ENCODE results near the gene MYH7. TPM values are rescaled to one million over a fixed set of nuclear protein-coding genes. Genes with fewer than 3 reads are reported as not detected.

Gene MYH7
- total RNA-seq, 1 donor from 2014 or later = not detected

DNA sequence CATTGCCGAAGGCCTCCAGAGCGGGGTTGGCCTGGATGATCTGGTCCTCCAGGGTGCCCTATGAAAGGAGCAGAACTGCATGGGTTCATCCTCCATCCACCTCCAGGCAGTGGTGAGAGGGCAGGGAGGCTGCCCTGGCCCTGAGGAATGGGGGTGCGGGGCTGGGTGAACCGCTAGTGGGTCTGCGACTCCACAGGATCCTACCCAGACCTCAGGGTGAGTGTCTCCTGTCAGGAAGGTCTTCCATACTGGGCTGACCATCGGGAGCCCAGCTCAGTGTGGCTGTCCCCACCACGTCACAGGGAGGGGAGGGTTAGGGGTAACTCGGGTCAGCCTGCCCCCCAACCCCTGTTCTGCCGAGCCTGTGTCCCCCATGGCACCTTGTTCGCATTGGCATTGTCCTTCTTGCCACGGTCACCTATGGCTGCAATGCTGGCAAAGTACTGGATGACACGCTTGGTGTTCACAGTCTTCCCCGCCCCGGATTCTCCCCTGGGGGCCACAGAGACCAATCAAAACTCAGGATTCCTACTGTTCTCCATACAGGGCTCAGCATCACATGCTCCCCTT lies 31.0 kb downstream of the MYH7 start:
- Histone ChIP-seq H3K4me3 (ENCODE audit: insufficient read depth, low read depth, low read length) (no peak overlapping the region), H3K27me3 (ENCODE audit: insufficient read depth, low read length) (no peaks in the 10 kb centered on the region), H3K4me1 (ENCODE audit: insufficient read depth, low read length) (no peaks in the 10 kb centered on the region), H2AFZ (ENCODE audit: low read depth, low read length) (no peak overlapping the region), H3K27ac (ENCODE audit: low read depth, low read length) (no peak overlapping the region), H3K4me2 (ENCODE audit: low read length) (no peak overlapping the region), H3K9me3 (ENCODE audit: insufficient read depth, low read depth, low read length) (no peaks in the 10 kb centered on the region), H3K9ac (ENCODE audit: low read length) (no peak overlapping the region), H3K36me3 (ENCODE audit: insufficient read depth, low read length) (no peaks in the 10 kb centered on the region), H3K79me2 (ENCODE audit: insufficient read depth, low read length) (no peaks in the 10 kb centered on the region), H4K20me1 (ENCODE audit: insufficient read depth, low read length) (no peaks in the 10 kb centered on the region)
- no peak overlapping the region for H3K27ac Mint-ChIP-seq (ENCODE audit: unreplicated experiment)
- H3K27me3 Mint-ChIP-seq (ENCODE audit: low read depth, unreplicated experiment) = peaks cover 76% of the 10 kb centered on the region
- no peak overlapping the region for H3K4me3 Mint-ChIP-seq (ENCODE audit: unreplicated experiment)
- TF ChIP-seq EZH2 (IDR thresholded peaks at IDR 0.05; ENCODE audit: insufficient read depth, low read length) = no peak
- TF ChIP-seq, protein P1, sequence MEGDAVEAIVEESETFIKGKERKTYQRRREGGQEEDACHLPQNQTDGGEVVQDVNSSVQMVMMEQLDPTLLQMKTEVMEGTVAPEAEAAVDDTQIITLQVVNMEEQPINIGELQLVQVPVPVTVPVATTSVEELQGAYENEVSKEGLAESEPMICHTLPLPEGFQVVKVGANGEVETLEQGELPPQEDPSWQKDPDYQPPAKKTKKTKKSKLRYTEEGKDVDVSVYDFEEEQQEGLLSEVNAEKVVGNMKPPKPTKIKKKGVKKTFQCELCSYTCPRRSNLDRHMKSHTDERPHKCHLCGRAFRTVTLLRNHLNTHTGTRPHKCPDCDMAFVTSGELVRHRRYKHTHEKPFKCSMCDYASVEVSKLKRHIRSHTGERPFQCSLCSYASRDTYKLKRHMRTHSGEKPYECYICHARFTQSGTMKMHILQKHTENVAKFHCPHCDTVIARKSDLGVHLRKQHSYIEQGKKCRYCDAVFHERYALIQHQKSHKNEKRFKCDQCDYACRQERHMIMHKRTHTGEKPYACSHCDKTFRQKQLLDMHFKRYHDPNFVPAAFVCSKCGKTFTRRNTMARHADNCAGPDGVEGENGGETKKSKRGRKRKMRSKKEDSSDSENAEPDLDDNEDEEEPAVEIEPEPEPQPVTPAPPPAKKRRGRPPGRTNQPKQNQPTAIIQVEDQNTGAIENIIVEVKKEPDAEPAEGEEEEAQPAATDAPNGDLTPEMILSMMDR (IDR thresholded peaks at IDR 0.05; ENCODE audit: insufficient read depth, low read depth, low read length) = no peak
- peaks cover 9% of the 10 kb centered on the region for H3K9me3 Mint-ChIP-seq (ENCODE audit: unreplicated experiment)
- H3K4me1 Mint-ChIP-seq (ENCODE audit: low read depth, unreplicated experiment) = no peaks in the 10 kb centered on the region
- H3K36me3 Mint-ChIP-seq (ENCODE audit: low read depth, unreplicated experiment) = no peaks in the 10 kb centered on the region
- no peak for FAIRE-seq
- no peak for DNase-seq (ENCODE audit: low read depth)

DNA sequence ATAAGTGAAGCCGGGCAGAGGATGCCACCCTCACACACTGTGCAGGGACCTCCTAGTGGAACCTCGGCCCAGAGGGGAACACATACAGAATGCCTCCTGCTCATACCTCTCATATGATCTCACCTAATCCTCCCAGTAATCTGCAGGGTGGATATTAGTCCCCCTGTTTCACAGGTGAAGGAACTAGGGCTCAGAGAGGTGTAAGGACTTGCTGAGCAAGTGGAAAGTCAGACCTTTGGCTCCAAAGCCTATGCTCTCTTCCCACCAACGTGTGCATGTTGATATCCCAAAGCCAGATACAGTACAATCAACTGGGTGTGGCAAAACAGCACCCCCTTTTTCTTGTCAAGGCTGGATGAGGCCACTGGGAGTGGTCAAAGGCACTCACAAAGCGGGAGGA lies 31.6 kb downstream of the MYH7 start:
- H3K9me3 ChIP-seq (ENCODE audit: insufficient read depth, low read depth, low read length) = no peaks in the 10 kb centered on the region
- no peaks in the 10 kb centered on the region for H3K4me1 Mint-ChIP-seq (ENCODE audit: low read depth, unreplicated experiment)
- TF ChIP-seq, protein P1 (IDR thresholded peaks at IDR 0.05; ENCODE audit: insufficient read depth, low read depth, low read length) = no peak
- TF ChIP-seq EZH2 (IDR thresholded peaks at IDR 0.05; ENCODE audit: insufficient read depth, low read length) = no peak
- H3K36me3 ChIP-seq (ENCODE audit: insufficient read depth, low read length) = no peaks in the 10 kb centered on the region
- peak overlapping the region; percentile 20 for H3K4me3 Mint-ChIP-seq (ENCODE audit: unreplicated experiment)
- no peaks in the 10 kb centered on the region for H3K4me1 ChIP-seq (ENCODE audit: insufficient read depth, low read length)
- no peak overlapping the region for H2AFZ ChIP-seq (ENCODE audit: low read depth, low read length)
- peaks cover 78% of the 10 kb centered on the region for H3K27me3 Mint-ChIP-seq (ENCODE audit: low read depth, unreplicated experiment)
- H3K27me3 ChIP-seq (ENCODE audit: insufficient read depth, low read length) = no peaks in the 10 kb centered on the region
- no peak for DNase-seq (ENCODE audit: low read depth)
- H3K9ac ChIP-seq (ENCODE audit: low read length) = no peak overlapping the region
- H3K9me3 Mint-ChIP-seq (ENCODE audit: unreplicated experiment) = peaks cover 9% of the 10 kb centered on the region
- FAIRE-seq = no peak
- no peaks in the 10 kb centered on the region for H3K36me3 Mint-ChIP-seq (ENCODE audit: low read depth, unreplicated experiment)
- H4K20me1 ChIP-seq (ENCODE audit: insufficient read depth, low read length) = no peaks in the 10 kb centered on the region
- H3K4me3 ChIP-seq (ENCODE audit: insufficient read depth, low read depth, low read length) = no peak overlapping the region
- H3K79me2 ChIP-seq (ENCODE audit: insufficient read depth, low read length) = no peaks in the 10 kb centered on the region
- no peak overlapping the region for H3K27ac ChIP-seq (ENCODE audit: low read depth, low read length)
- no peak overlapping the region for H3K27ac Mint-ChIP-seq (ENCODE audit: unreplicated experiment)
- no peak overlapping the region for H3K4me2 ChIP-seq (ENCODE audit: low read length)

DNA sequence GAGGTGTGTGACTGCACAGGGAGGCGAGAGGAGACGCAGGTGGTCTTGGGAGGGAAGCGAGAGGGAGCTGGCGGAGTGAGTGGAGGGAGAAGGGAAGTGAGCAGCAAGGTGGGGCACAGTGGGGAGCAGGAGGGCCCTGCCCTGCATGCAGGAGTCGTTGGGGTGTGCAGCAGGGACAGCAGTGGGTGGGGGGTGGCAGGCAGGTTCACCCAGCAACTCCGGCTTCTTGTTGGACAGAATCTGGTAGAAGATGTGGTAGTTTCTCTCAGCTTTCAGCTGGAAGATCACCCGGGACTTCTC lies 32.4 kb downstream of the MYH7 start:
- TF ChIP-seq EZH2 (IDR thresholded peaks at IDR 0.05; ENCODE audit: insufficient read depth, low read length) = no peak
- TF ChIP-seq, protein P1 (IDR thresholded peaks at IDR 0.05; ENCODE audit: insufficient read depth, low read depth, low read length) = no peak
- H3K9me3 ChIP-seq (ENCODE audit: insufficient read depth, low read depth, low read length) = no peaks in the 10 kb centered on the region
- no peak overlapping the region for H3K4me3 ChIP-seq (ENCODE audit: insufficient read depth, low read depth, low read length)
- DNase-seq (ENCODE audit: low read depth) = no peak
- H3K27me3 ChIP-seq (ENCODE audit: insufficient read depth, low read length) = no peaks in the 10 kb centered on the region
- H2AFZ ChIP-seq (ENCODE audit: low read depth, low read length) = no peak overlapping the region
- Mint-ChIP-seq H3K4me3 (ENCODE audit: unreplicated experiment) (no peak overlapping the region), H3K9me3 (ENCODE audit: unreplicated experiment) (peaks cover 13% of the 10 kb centered on the region), H3K4me1 (ENCODE audit: low read depth, unreplicated experiment) (no peaks in the 10 kb centered on the region), H3K36me3 (ENCODE audit: low read depth, unreplicated experiment) (no peaks in the 10 kb centered on the region), H3K27me3 (ENCODE audit: low read depth, unreplicated experiment) (peaks cover 76% of the 10 kb centered on the region), H3K27ac (ENCODE audit: unreplicated experiment) (no peak overlapping the region)
- no peak for FAIRE-seq
- H3K27ac ChIP-seq (ENCODE audit: low read depth, low read length) = no peak overlapping the region
- H3K9ac ChIP-seq (ENCODE audit: low read length) = no peak overlapping the region
- no peaks in the 10 kb centered on the region for H3K4me1 ChIP-seq (ENCODE audit: insufficient read depth, low read length)
- H3K4me2 ChIP-seq (ENCODE audit: low read length) = no peak overlapping the region
- H4K20me1 ChIP-seq (ENCODE audit: insufficient read depth, low read length) = no peaks in the 10 kb centered on the region
- H3K79me2 ChIP-seq (ENCODE audit: insufficient read depth, low read length) = no peaks in the 10 kb centered on the region
- H3K36me3 ChIP-seq (ENCODE audit: insufficient read depth, low read length) = no peaks in the 10 kb centered on the region

Data from astrocyte (in vitro differentiated cells and primary cell).